Esophagus squamous epithelium (tissue), 5 donors: ENCODE results near the gene APIP. TPM values are rescaled to one million over a fixed set of nuclear protein-coding genes. Genes with fewer than 3 reads are reported as not detected.

Experiments used
- DNase-seq: peaks from one replicate; lab custom pipeline; 2025; lab: John Stamatoyannopoulos, UW
- H3K27ac ChIP-seq, 4 donors: fragments of 200-600 bp; sonication (generic); one replicate each; pipeline ENCODE4 v1.5.1; 2016 to 2019; ENCODE audit warnings: mild to moderate bottlenecking in 1 of 4
- H3K27me3 ChIP-seq, 4 donors: fragments of 200-600 bp; sonication (generic); 1 replicate in 3 of 4; 2 replicates in 1 of 4; pipeline versions ENCODE4 v1.5.1 to v1.6.0; 2017 to 2021; ENCODE audit warnings: antibody characterized with exemption in 1 of 4
- H3K36me3 ChIP-seq, 3 donors: fragments of 200-600 bp; sonication (generic); one replicate each; pipeline ENCODE4 v1.5.1; 2016 to 2019
- H3K4me1 ChIP-seq, 3 donors: fragments of 200-600 bp; sonication (generic); one replicate each; pipeline ENCODE4 v1.5.1; 2017 to 2019
- H3K4me3 ChIP-seq, 4 donors: fragments of 200-600 bp; sonication (generic); 1 replicate in 3 of 4; 2 replicates in 1 of 4; pipeline ENCODE4 v1.5.1; 2016 to 2019; ENCODE audit warnings: mild to moderate bottlenecking in 2 of 4, moderate library complexity in 1 of 4
- H3K9me3 ChIP-seq, 3 donors: fragments of 200-600 bp; sonication (generic); one replicate each; pipeline ENCODE4 v1.5.1; 2016 to 2019
- CTCF ChIP-seq, 6 experiments: fragments of 450-650 bp in 4 of 6; fragments of 200-600 bp in 2 of 6; sonication (generic) in 2 of 6; IDR thresholded peaks; one replicate each; pipeline ENCODE4 v1.5.1; 2016 to 2019; ENCODE audit warnings: antibody characterized with exemption in 6 of 6, mild to moderate bottlenecking in 4 of 6, moderate library complexity in 4 of 6
- POLR2A ChIP-seq, 4 donors: fragments of 450-650 bp; IDR thresholded peaks; one replicate each; pipeline ENCODE4 v1.6.1; 2017; ENCODE audit warnings: antibody characterized with exemption in 4 of 4, mild to moderate bottlenecking in 4 of 4, moderate library complexity in 3 of 4
- WGBS, 2 donors: methylation state at CpG; one replicate each; pipeline ENCODE4 v1.1.5; 2018; 5-methylcytosine and 5-hydroxymethylcytosine counted together
- intact Hi-C: fragments of 100-400 bp; cut with DNase I; formaldehyde crosslinking; loops from one replicate; pipeline ENCODE4 v1.15.0; 2022
- total RNA-seq, 4 donors: library from RNA; depleted of rRNA; stranded (reverse); fragments of >200 nt; gene quantifications; one replicate each; pipeline ENCODE4 v1.1.0, GENCODE V29; 2016
- donor health status: DM: yes; HTN: yes; CAD: no.

Gene APIP
- total RNA-seq, 4 donors from 2014 or later = 11.5 to 21.9 (median 17.2) TPM

GRCh38 chr11:34881900-34882299, 34.3 kb downstream of the APIP start:
- H3K4me3 ChIP-seq = no peak overlapping the region
- no peak for DNase-seq
- H3K4me1 ChIP-seq = peaks cover 0 to 19% (median 6%) of the 10 kb centered on the region in 3 donors
- TF ChIP-seq CTCF (IDR thresholded peaks at IDR 0.05) (no peak), POLR2A (IDR thresholded peaks at IDR 0.05) (no peak)
- intact Hi-C loops = no loop called here
- 94% methylated on average over 3 of the region's 3 CpGs for WGBS, 2 donors
- no peaks in the 10 kb centered on the region for H3K27me3 ChIP-seq
- H3K36me3 ChIP-seq = peaks cover 0 to 25% (median 0%) of the 10 kb centered on the region in 3 donors
- H3K27ac ChIP-seq = no peak overlapping the region
- no peaks in the 10 kb centered on the region for H3K9me3 ChIP-seq

DNA sequence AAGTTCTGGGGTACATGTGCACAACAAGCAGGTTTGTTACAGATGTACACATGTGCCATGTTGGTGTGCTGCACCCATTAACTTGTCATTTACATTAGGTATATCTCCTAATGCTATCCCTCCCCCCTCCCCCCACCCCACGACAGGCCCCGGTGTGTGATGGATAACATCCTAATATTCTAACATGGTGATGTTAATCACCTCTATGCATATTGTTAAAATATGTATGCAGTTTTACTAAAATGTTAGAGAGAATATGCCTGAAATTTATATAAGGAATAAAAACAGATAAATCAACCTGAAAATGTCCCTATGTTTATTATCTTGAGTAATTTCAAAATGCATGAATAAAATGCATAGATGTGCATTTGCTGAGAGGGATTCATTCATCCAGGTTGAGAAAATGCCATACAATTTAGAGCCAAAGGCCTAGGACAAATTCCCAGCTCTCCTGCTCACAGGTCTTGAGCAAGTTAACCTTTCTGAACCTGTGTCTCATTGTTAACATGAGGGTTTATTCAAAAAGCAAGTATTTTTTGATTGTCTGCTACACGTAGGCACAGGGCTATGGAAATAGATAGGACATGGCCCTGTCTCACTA, 38.7 kb downstream of the APIP start:
- H3K4me3 ChIP-seq = no peak overlapping the region
- H3K36me3 ChIP-seq = peaks cover 0 to 15% (median 0%) of the 10 kb centered on the region in 3 donors
- H3K9me3 ChIP-seq = no peaks in the 10 kb centered on the region
- no peak for TF ChIP-seq POLR2A (IDR thresholded peaks at IDR 0.05)
- no peak for TF ChIP-seq CTCF (IDR thresholded peaks at IDR 0.05)
- intact Hi-C loops = no loop called here
- H3K4me1 ChIP-seq = peaks cover 4 to 37% (median 6%) of the 10 kb centered on the region in 3 donors
- no peak for DNase-seq
- H3K27me3 ChIP-seq = no peaks in the 10 kb centered on the region
- WGBS, 2 donors = 100% methylated on average over 1 to 3 of the region's 3 CpGs
- H3K27ac ChIP-seq = no peak overlapping the region

DNA sequence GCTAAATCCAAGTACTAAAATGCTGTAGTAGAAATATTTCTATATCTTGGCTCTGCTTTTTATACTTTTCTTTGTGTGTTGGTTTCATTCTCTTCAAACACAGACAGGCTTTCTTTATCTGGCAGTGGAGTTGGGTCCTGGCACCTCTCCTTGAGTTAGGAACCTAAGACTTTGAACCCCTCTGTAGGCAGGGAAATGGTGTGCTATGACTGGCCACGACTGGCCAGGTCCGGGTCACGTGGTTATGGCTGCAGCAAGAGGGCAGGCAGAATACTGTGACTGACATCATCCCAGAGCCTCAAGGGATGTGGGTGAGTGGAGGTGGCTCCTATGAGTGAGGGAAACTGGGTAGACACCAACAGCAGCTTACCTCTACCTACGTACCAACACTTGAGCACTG, 42.0 kb downstream of the APIP start:
- Histone ChIP-seq H3K4me1 (peaks cover 4 to 50% (median 6%) of the 10 kb centered on the region in 3 donors), H3K27me3 (no peaks in the 10 kb centered on the region), H3K9me3 (no peaks in the 10 kb centered on the region), H3K27ac (peak overlapping the region in 2 of 4 donors; percentile 64 to 69), H3K4me3 (no peak overlapping the region), H3K36me3 (no peaks in the 10 kb centered on the region)
- no peak for DNase-seq
- intact Hi-C loops = no loop called here
- WGBS, 2 donors = 80 to 83% methylated on average over 3 to 4 of the region's 4 CpGs
- TF ChIP-seq POLR2A (IDR thresholded peaks at IDR 0.05) (no peak), CTCF (IDR thresholded peaks at IDR 0.05) (no peak)

- 81 to 89% methylated on average over 3 to 4 of the region's 5 CpGs for WGBS, 2 donors
- TF ChIP-seq POLR2A (IDR thresholded peaks at IDR 0.05) = no peak
- TF ChIP-seq CTCF (IDR thresholded peaks at IDR 0.05) = no peak
- no peaks in the 10 kb centered on the region for H3K27me3 ChIP-seq
- H3K36me3 ChIP-seq = no peaks in the 10 kb centered on the region
- peaks cover 0 to 51% (median 3%) of the 10 kb centered on the region in 3 donors for H3K4me1 ChIP-seq
- no peaks in the 10 kb centered on the region for H3K9me3 ChIP-seq
- no peak overlapping the region for H3K4me3 ChIP-seq
- H3K27ac ChIP-seq = no peak overlapping the region
- DNase-seq = no peak
- intact Hi-C loops = no loop called here
Measured at GRCh38 chr11:34870548-34871196, 45.5 kb downstream of the APIP start.

DNA sequence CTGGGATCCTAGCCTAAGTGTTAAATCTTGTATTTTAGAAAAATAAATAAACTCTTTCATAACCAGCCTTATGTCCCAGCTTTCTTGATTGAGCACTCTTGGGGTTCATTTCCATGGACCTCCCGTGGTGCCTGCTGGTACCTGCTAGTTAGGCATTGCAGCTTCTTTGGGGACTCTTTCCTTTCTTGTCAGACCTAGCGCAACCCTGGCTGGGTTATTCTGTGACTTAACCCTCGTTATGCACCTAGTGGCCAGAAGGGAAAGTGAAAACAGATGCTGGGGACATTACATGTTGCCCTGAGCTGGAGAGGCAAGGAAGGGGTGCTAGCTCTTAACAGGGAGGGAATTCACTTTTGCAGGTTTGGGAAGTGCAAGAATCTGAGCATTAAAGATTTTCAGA, 46.8 kb downstream of the APIP start:
- Histone ChIP-seq H3K27ac (peak overlapping the region in 1 of 4 donors; percentile 6), H3K9me3 (no peaks in the 10 kb centered on the region), H3K4me1 (peaks cover 0 to 46% (median 5%) of the 10 kb centered on the region in 3 donors), H3K27me3 (no peaks in the 10 kb centered on the region), H3K4me3 (no peak overlapping the region), H3K36me3 (no peaks in the 10 kb centered on the region)
- TF ChIP-seq CTCF (IDR thresholded peaks at IDR 0.05) (peak in 1 of 6 experiments; percentile 34), POLR2A (IDR thresholded peaks at IDR 0.05) (no peak)
- WGBS, 2 donors = 75 to 88% methylated on average over 3 of the region's 3 CpGs
- DNase-seq = no peak
- intact Hi-C loops = no loop called here
